C4-2B (cell line): ENCODE measurements around the gene VIP.

Experiments used
- H3K27ac ChIP-seq: fragments of 450-650 bp; 2 replicates; pipeline ENCODE4 v1.5.1; 2017
- ZFX ChIP-seq: fragments of 450-650 bp; IDR thresholded peaks from 2 replicates; pipeline ENCODE4 v1.6.1; 2017
- TF ChIP-seq, protein P1 (sequence below): fragments of 450-650 bp; conservative IDR thresholded peaks from 2 replicates; pipeline ENCODE4 v1.5.1; 2017; ENCODE audit warnings: mild to moderate bottlenecking

The VIP gene

GRCh38 chr6:152748843-152749242 lies 1.8 kb upstream of the VIP start:
- H3K27ac ChIP-seq, result no peak overlapping the region
- TF ChIP-seq, protein P1, sequence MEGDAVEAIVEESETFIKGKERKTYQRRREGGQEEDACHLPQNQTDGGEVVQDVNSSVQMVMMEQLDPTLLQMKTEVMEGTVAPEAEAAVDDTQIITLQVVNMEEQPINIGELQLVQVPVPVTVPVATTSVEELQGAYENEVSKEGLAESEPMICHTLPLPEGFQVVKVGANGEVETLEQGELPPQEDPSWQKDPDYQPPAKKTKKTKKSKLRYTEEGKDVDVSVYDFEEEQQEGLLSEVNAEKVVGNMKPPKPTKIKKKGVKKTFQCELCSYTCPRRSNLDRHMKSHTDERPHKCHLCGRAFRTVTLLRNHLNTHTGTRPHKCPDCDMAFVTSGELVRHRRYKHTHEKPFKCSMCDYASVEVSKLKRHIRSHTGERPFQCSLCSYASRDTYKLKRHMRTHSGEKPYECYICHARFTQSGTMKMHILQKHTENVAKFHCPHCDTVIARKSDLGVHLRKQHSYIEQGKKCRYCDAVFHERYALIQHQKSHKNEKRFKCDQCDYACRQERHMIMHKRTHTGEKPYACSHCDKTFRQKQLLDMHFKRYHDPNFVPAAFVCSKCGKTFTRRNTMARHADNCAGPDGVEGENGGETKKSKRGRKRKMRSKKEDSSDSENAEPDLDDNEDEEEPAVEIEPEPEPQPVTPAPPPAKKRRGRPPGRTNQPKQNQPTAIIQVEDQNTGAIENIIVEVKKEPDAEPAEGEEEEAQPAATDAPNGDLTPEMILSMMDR, result peak; percentile 34
- TF ChIP-seq ZFX, result no peak

DNA sequence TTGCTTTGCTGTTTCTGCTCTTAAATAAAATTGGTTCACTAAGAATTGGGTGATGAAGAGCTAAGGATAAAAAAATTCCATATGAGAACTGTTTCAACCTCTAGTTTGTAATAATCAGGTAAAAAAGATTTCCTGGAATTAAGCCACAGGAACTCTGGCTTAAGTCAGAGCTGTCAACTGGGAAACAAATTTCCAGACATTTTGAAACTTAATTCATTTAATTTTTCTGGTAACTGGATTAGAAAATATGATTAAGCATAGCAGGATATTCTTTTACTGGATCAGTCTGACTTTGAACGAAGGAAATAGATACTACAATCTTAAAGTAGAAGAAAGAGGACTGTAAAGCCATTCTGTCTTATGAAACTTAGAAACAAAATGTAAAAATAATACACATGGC lies 1.3 kb upstream of the VIP start:
- no peak overlapping the region for H3K27ac ChIP-seq
- TF ChIP-seq, protein P1, result no peak
- no peak for TF ChIP-seq ZFX

DNA sequence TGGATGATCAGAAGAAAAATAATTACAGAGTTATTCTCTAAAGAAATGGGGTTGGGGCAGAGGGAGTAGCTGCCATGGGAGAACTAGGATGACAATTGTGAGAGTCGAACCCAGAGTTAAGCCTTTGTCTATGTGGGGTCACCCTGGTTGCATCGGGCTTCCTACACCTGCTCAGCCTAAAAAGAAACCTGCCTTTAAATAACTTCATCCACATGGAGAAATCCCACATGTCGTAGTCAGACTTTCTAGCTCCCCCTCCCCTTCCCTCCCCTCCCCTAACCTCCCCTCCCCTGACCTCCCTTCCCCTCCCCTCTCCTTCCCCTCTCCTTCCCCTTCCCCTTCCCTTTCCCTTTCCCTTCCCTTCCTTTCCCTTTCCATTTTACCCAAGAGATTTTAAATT lies 14.7 kb downstream of the VIP start:
- no peak for TF ChIP-seq ZFX
- TF ChIP-seq, protein P1, result no peak
- no peak overlapping the region for H3K27ac ChIP-seq

DNA sequence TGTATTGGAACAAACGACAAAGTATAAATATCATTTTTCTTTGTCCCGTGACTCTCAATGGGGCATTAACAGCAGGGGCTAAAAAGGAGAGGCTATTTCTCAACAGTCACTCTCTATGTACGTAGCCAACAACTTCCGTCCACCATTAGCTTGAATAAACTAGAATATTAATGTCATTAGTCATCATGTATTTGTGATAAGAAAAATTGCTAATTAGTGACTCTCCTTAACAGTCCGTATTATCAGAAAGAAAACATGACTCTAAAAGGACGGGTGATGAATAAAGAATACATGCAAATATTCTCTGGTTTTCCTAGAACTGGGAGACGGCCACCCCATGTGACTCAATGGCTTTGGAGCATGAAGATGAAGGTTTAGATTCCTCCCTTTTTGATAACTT lies 18.6 kb downstream of the VIP start:
- TF ChIP-seq, protein P1, result no peak
- TF ChIP-seq ZFX, result no peak
- H3K27ac ChIP-seq, result no peak overlapping the region

- TF ChIP-seq, protein P1, result no peak
- TF ChIP-seq ZFX, result no peak
- no peak overlapping the region for H3K27ac ChIP-seq
Observed at GRCh38 chr6:152769993-152770392, 19.4 kb downstream of the VIP start.

GRCh38 chr6:152771061-152771687 lies 20.6 kb downstream of the VIP start:
- no peak overlapping the region for H3K27ac ChIP-seq
- no peak for TF ChIP-seq ZFX
- TF ChIP-seq, protein P1, result no peak

- no peak overlapping the region for H3K27ac ChIP-seq
- TF ChIP-seq, protein P1, result no peak
- no peak for TF ChIP-seq ZFX
Observed at GRCh38 chr6:152775428-152775827, 24.8 kb downstream of the VIP start.
